Caco-2 (cell line): Measurements from ENCODE around the gene TP53I3. TPM values are rescaled to one million over a fixed set of nuclear protein-coding genes. Genes with fewer than 3 reads are reported as not detected.

Experiments
- BruUV-seq: library from RNA; stranded (reverse); fragments of 400-500 nt; replicated peaks from 2 replicates; lab custom pipeline; 2021; lab: Mats Ljungman, UMichigan
- CTCF ChIA-PET: fragments of 300-600 bp; sonication (Branson Sonifier 250); formaldehyde crosslinking; loops from one replicate; lab custom pipeline; 2022; ENCODE audit warnings: antibody characterized with exemption; lab: Charles Lee
- POLR2A ChIA-PET: fragments of 300-600 bp; sonication (Branson Sonifier 250); formaldehyde crosslinking; loops from one replicate; lab custom pipeline; 2022; ENCODE audit warnings: antibody characterized with exemption; lab: Charles Lee
- DNase-seq, 2 experiments: peaks; one replicate each; pipeline versions ENCODE4 v3.0.0 to v3.0.0-alpha.2; 2020 to 2022
- H3K27me3 ChIP-seq: replicated peaks from 2 replicates; pipeline ENCODE4 v1.6.0; 2011; ENCODE audit warnings: low read length; ENCODE audit not compliant: control insufficient read depth, insufficient read depth
- H3K36me3 ChIP-seq: 2 replicates; pipeline ENCODE4 v1.5.1; 2011; ENCODE audit warnings: low read length; ENCODE audit not compliant: control insufficient read depth, insufficient read depth
- H3K4me1 ChIP-seq: fragments of 250-450 bp; sonication (Bioruptor Pico); 2 replicates; pipeline ENCODE4 v1.5.1; 2020; ENCODE audit warnings: mild to moderate bottlenecking
- H3K4me3 ChIP-seq: 2 replicates; pipeline ENCODE4 v1.5.1; 2011; ENCODE audit warnings: low read depth, mild to moderate bottlenecking, control low read depth, low read length
- H3K9me3 ChIP-seq: fragments of 250-450 bp; sonication (Bioruptor Pico); 2 replicates; pipeline ENCODE4 v1.5.1; 2020; ENCODE audit warnings: mild to moderate bottlenecking, moderate library complexity
- H3K27ac Mint-ChIP-seq: one replicate; pipeline ENCODE4 v1.8.0; 2022; ENCODE audit warnings: mixed read lengths; ENCODE audit not compliant: unreplicated experiment
- H3K27me3 Mint-ChIP-seq: one replicate; pipeline ENCODE4 v1.8.0; 2022; ENCODE audit warnings: mixed read lengths; ENCODE audit not compliant: insufficient read depth, unreplicated experiment
- H3K36me3 Mint-ChIP-seq: one replicate; pipeline ENCODE4 v1.8.0; 2022; ENCODE audit warnings: mild to moderate bottlenecking, mixed read lengths; ENCODE audit not compliant: insufficient read depth, unreplicated experiment
- H3K4me1 Mint-ChIP-seq: one replicate; pipeline ENCODE4 v1.8.0; 2022; ENCODE audit warnings: low read depth, mixed read lengths; ENCODE audit not compliant: unreplicated experiment
- H3K4me3 Mint-ChIP-seq: one replicate; pipeline ENCODE4 v1.8.0; 2022; ENCODE audit warnings: mild to moderate bottlenecking, moderate library complexity, mixed read lengths; ENCODE audit not compliant: unreplicated experiment
- H3K9me3 Mint-ChIP-seq: one replicate; pipeline ENCODE4 v1.8.0; 2022; ENCODE audit warnings: mixed read lengths; ENCODE audit not compliant: unreplicated experiment
- intact Hi-C: fragments of 100-400 bp; cut with micrococcal nuclease; formaldehyde crosslinking; loops from one replicate; pipeline ENCODE4 v1.10.0; 2022; ENCODE audit not compliant: unreplicated experiment
- total RNA-seq: library from RNA; stranded (reverse); gene quantifications from 2 replicates; pipeline ENCODE4 v1.2.3, GENCODE V29; 2022
- TF ChIP-seq, protein P1 (sequence below), 2 experiments: fragments of 200-600 bp in 1 of 2; IDR thresholded peaks; 1 replicate in 1 of 2; 2 replicates in 1 of 2; pipeline versions ENCODE4 v1.5.1 to v1.8.0; 2011 to 2022; ENCODE audit warnings: antibody characterized with exemption in 1 of 2, control low read depth in 1 of 2, inconsistent platforms in 1 of 2, low read depth in 1 of 2, low read length in 1 of 2, mild to moderate bottlenecking in 1 of 2, moderate library complexity in 1 of 2; ENCODE audit not compliant: insufficient read depth in 1 of 2, severe bottlenecking in 1 of 2, unreplicated experiment in 1 of 2

Gene TP53I3
- total RNA-seq, 1 experiment from 2014 or later: 28.1 TPM

DNA sequence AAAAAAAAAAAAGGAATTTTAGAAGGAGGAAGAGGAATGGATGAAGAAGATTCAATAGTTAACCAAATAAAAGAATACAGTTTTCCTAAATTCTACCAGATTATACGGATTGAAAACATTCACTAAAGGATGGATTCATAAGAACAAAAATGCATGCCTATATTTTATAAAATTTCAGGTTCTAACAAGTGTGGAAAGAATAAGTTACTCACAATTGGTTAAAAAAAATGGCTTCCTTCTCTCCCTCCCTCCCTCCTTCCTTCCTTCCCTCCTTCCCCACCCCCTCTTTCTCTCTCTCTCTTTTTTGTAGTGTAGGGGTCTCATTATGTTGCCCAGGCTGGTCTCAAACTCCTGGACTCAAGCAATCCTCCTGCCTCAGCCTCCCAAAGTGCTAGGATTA is 1.6 kb upstream of the TP53I3 start:
- Mint-ChIP-seq H3K27me3 (no peaks in the 10 kb centered on the region), H3K36me3 (peaks cover 34% of the 10 kb centered on the region), H3K4me1 (peaks cover 13% of the 10 kb centered on the region), H3K27ac (no peak overlapping the region), H3K9me3 (no peaks in the 10 kb centered on the region), H3K4me3 (peak overlapping the region; percentile 22)
- no peaks in the 10 kb centered on the region for H3K9me3 ChIP-seq
- POLR2A ChIA-PET: no interaction called here
- TF ChIP-seq, protein P1, sequence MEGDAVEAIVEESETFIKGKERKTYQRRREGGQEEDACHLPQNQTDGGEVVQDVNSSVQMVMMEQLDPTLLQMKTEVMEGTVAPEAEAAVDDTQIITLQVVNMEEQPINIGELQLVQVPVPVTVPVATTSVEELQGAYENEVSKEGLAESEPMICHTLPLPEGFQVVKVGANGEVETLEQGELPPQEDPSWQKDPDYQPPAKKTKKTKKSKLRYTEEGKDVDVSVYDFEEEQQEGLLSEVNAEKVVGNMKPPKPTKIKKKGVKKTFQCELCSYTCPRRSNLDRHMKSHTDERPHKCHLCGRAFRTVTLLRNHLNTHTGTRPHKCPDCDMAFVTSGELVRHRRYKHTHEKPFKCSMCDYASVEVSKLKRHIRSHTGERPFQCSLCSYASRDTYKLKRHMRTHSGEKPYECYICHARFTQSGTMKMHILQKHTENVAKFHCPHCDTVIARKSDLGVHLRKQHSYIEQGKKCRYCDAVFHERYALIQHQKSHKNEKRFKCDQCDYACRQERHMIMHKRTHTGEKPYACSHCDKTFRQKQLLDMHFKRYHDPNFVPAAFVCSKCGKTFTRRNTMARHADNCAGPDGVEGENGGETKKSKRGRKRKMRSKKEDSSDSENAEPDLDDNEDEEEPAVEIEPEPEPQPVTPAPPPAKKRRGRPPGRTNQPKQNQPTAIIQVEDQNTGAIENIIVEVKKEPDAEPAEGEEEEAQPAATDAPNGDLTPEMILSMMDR (IDR thresholded peaks at IDR 0.05; ENCODE audit: insufficient read depth in 1 of 2, low read depth in 1 of 2, low read length in 1 of 2, severe bottlenecking in 1 of 2, unreplicated experiment in 1 of 2): no peak
- intact Hi-C loops: no loop called here
- H3K4me3 ChIP-seq: no peak overlapping the region
- no peak for DNase-seq
- H3K27me3 ChIP-seq: no peaks in the 10 kb centered on the region
- CTCF ChIA-PET: no interaction called here
- H3K4me1 ChIP-seq: peaks cover 8% of the 10 kb centered on the region
- no TSS peak for BruUV-seq
- 0 out of 2 replicates have a peak, but pooled peaks cover 3% of the 10 kb centered on the region for H3K36me3 ChIP-seq

DNA sequence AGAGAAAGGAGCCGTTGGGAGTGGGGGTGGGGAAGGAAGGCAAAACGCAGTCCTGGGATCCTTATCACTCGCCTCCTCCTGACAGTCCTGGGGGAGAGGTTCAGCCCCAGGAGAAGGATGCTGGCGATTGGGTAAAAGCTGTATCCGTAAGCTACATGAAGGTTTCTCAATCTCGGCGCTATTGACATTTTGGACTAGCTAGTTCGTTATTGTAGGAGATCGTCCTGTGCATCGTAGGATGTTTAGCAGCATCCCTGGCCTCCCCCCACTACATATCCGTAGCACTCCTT is 511 bp upstream of the TP53I3 start:
- Mint-ChIP-seq H3K27me3 (no peaks in the 10 kb centered on the region), H3K9me3 (no peaks in the 10 kb centered on the region), H3K4me3 (peak overlapping the region; percentile 82), H3K36me3 (peaks cover 41% of the 10 kb centered on the region), H3K4me1 (peaks cover 13% of the 10 kb centered on the region), H3K27ac (peak overlapping the region; percentile 91)
- CTCF ChIA-PET: interaction anchor here (0.5 to 2.2 kb wide), 6 partner anchors 9 to 145 kb away, joined by 3 to 22 read pairs (median 9); partner anchors contain the start of genes SF3B6 and WDCP
- Histone ChIP-seq H3K4me3 (peak overlapping the region; percentile 54), H3K36me3 (0 out of 2 replicates have a peak, but pooled peaks cover 3% of the 10 kb centered on the region), H3K9me3 (no peaks in the 10 kb centered on the region), H3K4me1 (peaks cover 8% of the 10 kb centered on the region), H3K27me3 (no peaks in the 10 kb centered on the region)
- POLR2A ChIA-PET: interaction anchor here (1.8 to 2.4 kb wide), 2 partner anchors 9 to 159 kb away, joined by 8 to 39 read pairs; partner anchors contain the start of genes ATAD2B and SF3B6
- intact Hi-C loops: loop anchor here (2.0 kb wide), 3 partner anchors 72 to 298 kb away; partner anchors contain the start of gene UBXN2A
- TF ChIP-seq, protein P1 (IDR thresholded peaks at IDR 0.05; ENCODE audit: insufficient read depth in 1 of 2, low read depth in 1 of 2, low read length in 1 of 2, severe bottlenecking in 1 of 2, unreplicated experiment in 1 of 2): no peak
- no peak for DNase-seq
- TSS peak; percentile 58 for BruUV-seq

- CTCF ChIA-PET: interaction anchor here (0.6 to 2.3 kb wide), 24 partner anchors 8 to 259 kb away, joined by 3 to 64 read pairs (median 4); partner anchors contain the start of genes ATAD2B, FAM228B, MFSD2B and SF3B6
- Histone ChIP-seq H3K4me1 (peaks cover 8% of the 10 kb centered on the region), H3K9me3 (no peaks in the 10 kb centered on the region), H3K27me3 (no peaks in the 10 kb centered on the region), H3K4me3 (peak overlapping the region; percentile 54), H3K36me3 (0 out of 2 replicates have a peak, but pooled peaks cover 3% of the 10 kb centered on the region)
- no peaks in the 10 kb centered on the region for H3K27me3 Mint-ChIP-seq
- BruUV-seq: TSS peak; percentile 54
- peaks cover 50% of the 10 kb centered on the region for H3K36me3 Mint-ChIP-seq
- H3K9me3 Mint-ChIP-seq: no peaks in the 10 kb centered on the region
- TF ChIP-seq, protein P1 (IDR thresholded peaks at IDR 0.05; ENCODE audit: insufficient read depth in 1 of 2, low read depth in 1 of 2, low read length in 1 of 2, severe bottlenecking in 1 of 2, unreplicated experiment in 1 of 2): peak in 1 of 2 experiments; percentile 11
- intact Hi-C loops: loop anchor here (1.0 to 2.0 kb wide), 11 partner anchors 7 to 299 kb away; partner anchors contain the start of genes ATAD2B, FAM228B, PFN4 and SF3B6
- peak; percentile 96 to 98 for DNase-seq
- peaks cover 13% of the 10 kb centered on the region for H3K4me1 Mint-ChIP-seq
- H3K27ac Mint-ChIP-seq: peak overlapping the region; percentile 91
- POLR2A ChIA-PET: interaction anchor here (0.6 to 2.4 kb wide), 11 partner anchors 7 to 708 kb away, joined by 3 to 39 read pairs (median 7); partner anchors contain the start of genes ATAD2B, FAM228B, SF3B6 and WDCP
- H3K4me3 Mint-ChIP-seq: peak overlapping the region; percentile 82
Measured at GRCh38 chr2:24083567-24084385, 858 bp downstream of the TP53I3 start.
